ENCODE data around the gene ZC3H18.

ZC3H18 gene

GRCh38 chr16:88642881-88643643 lies 72.9 kb downstream of the ZC3H18 start:
- no peak for DNase-seq

DNA sequence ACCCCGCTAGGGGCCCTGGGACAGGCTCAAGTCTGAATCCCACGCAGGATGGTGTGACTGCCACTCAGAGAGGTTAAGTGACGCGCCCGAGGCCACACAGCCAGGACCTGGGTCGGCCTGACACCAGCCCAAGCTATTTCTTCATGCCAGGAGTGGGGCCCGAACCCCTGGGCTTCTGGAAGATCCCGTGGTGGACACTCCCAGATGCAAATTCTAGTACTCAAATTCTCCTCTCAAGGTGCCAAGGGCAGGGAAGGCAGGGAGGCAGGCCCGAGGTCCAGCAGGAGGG lies 73.4 kb downstream of the ZC3H18 start:
- no peak for DNase-seq

DNA sequence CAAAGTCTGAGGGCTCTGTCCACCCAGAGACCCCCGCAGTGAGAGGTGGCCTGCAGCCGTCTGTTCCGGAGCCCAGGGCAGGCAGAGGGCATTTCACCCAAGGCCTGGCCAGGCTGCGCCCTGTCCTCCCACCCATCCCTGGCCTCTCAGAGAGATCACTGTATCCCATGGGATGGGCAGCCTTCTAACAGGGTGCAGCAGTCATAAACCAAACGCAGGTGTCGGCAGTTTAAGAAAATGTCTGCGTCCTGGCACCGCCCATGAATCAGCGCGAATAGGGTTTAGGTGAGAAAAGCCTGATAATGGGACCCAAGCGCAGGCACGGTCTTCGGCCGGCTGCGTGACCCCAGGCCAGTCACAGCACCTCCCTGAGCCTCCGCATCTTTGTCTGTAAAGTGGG lies 75.3 kb downstream of the ZC3H18 start:
- DNase-seq, result no peak

DNA sequence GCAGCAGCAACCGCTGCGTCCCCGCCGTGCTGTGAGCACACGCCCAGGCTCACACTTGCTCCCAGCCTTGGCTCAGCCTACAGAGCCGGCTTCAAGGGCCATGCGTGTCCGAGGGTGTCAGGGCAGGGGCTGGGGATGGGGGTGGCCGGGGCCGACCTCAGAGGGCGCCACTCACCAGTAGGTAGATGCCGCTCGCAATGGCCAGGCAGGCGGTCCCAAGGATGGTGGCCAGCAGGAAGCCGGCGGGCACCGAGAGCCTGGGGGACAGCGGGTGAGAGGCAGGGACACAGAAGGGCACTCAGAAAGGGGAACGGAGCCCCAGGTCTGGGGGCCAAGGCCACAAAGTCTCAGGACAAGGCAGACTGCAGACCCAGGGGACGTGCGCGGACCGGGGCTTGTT lies 75.7 kb downstream of the ZC3H18 start:
- no peak for DNase-seq

DNA sequence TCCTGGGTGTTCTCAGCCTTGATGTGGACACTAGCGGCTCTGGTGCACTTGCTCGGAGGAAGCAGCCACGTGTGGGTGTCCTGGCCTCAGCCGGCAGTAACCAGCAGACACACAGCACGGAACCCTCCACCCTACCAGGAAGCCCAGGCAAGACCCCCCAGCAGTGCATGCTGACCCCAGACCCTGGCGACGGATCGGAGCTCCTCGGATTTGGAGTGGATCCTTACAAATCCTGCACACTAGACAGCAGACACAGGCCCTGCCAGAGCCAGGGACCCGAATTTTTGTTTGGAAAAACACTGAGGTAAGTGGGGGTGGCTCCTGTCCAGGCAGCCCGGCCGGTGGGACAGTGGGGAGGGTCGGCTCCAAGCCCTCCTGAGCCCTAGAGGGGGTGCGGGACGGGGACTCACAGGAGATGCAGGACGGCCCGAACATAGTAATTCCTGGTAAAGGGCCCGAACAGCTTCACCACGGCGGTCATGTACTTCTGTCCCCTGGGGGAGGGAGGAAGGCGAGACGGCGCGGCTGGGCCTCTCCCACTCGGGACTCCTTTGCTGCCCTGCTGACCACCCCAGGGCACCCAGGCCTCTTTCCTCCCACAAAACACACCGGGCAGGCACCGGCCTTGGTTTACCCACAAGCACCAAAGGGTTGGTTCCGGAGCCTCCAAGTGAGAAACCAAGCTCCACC lies 76.3 kb downstream of the ZC3H18 start:
- no peak for DNase-seq

GRCh38 chr16:88647178-88648070 lies 77.2 kb downstream of the ZC3H18 start:
- DNase-seq, result no peak

DNA sequence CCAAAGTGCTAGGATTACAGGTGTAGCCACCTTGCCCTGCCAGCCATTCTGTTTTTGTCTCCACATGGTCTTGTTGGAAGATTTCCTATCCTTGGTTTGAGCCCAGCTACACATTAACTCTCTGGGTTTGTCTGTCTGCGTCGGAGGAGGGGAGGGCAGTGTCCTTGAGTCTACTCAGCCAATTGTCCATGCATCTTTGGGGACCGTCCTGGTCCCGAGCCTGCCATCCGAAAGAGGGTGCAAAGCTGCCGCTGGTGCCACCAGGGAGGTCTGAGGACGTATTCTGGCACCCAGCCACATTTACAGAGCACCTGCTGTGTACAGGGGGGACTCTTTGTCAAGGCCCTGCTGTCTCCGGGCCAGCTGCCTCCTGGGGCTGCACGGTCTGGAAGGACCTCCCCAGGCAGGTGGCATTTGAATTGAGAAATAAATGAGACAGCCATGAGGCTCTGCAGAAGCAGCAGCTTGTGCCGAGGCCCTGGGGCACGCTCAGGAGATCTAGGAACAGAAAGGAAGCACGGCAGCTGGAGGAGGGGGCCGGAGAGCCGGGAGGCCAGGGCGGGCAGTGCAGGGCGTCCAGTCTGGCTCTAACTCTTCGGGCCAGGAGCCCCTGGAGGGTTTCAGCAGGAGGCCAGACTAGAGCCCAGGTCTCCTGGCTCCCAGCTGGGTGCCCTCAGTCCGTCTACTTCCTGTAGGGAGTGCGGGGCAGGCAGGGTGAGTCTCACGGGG lies 79.2 kb downstream of the ZC3H18 start:
- no peak for DNase-seq

DNA sequence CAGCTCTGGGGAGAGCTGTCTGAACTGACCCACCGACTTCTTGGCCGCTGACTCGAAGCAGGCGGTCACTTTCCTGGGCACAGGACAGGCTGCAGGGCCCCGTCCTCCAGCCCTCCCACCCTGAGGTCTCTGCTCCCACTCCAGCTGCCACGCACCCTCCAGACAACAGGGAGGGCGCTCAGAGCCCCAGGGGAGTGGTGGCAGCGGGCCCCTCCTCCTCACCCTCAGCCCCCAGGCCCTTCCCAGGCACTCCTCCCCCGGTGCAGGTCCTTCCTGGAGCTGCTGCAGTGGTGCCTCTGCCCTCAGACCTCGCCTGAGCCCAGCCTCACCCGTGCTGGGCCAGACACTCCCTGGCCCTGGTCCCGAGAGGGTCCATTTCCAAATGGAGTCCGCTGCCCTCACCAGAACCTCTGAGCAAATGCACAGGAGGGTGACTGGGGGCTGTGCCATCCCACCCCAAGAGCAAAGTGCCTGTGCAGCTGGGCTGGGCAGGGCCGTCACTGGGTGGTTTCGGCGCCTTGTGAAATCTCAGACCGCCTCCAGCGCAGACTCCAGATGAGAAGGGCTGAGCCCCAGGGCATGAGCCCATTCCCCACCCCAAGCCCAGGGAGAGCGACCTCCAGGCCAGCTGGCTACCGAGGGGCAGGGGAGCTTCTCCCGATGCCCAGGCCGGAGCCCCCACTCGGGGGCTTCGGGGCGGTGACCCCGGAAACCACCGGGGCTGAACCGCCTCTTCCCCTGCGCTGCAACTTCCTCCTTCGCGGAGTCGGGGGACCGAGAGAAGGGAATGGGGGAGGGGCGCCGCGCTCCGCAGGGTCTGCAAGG lies 79.9 kb downstream of the ZC3H18 start:
- DNase-seq, result no peak

GRCh38 chr16:88650749-88651275 lies 80.6 kb downstream of the ZC3H18 start, which contains the start of gene CYBA:
CYBA (minus strand) TSS chr16:88651053; CDS start chr16:88651013, 40 bp downstream.
- no peak for DNase-seq

DNA sequence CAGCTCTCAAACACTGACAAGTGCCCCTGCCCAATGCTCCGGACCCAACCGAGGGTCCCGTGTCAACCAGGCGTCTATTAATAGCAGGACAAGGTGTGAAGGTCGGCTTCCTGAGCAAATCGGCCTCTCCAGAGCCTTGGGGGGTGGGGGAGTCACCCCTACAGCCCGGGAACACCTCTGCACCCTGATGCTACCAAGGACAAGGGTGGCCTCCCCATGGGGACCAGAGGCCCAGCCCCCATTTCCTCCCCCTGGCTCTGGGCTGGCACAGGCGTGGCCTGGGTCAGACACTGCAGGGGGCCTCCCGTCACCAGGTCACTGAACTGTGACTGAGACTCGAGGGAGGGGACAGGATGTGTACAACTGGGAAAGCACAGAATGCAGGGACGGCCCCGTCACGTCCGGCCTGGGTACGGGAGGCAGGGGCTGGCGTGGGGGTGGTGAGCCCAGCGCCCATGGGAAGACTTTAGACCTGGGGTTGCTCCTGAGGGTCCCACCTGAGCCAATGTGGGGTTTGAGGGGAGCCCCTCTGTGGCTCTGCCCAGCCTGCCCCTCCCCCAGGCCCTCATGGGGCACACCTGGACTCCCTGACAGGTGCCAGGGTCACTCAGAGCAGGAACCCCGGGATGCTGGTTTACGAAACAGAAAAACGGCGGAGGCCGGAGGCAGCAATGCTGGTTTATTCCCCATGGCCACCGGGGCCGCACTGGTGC lies 81.2 kb downstream of the ZC3H18 start:
- DNase-seq, result no peak

GRCh38 chr16:88651989-88652761 lies 82.0 kb downstream of the ZC3H18 start:
- no peak for DNase-seq

GRCh38 chr16:88652762-88653063 lies 82.5 kb downstream of the ZC3H18 start:
- no peak for DNase-seq

GRCh38 chr16:88653101-88653500 lies 82.9 kb downstream of the ZC3H18 start:
- no peak for DNase-seq

GRCh38 chr16:88653596-88654362 lies 83.6 kb downstream of the ZC3H18 start:
- no peak for DNase-seq

- no peak for DNase-seq
Measured at GRCh38 chr16:88654363-88655052, 84.3 kb downstream of the ZC3H18 start.

GRCh38 chr16:88655053-88655732 lies 85.0 kb downstream of the ZC3H18 start:
- DNase-seq, result no peak

DNA sequence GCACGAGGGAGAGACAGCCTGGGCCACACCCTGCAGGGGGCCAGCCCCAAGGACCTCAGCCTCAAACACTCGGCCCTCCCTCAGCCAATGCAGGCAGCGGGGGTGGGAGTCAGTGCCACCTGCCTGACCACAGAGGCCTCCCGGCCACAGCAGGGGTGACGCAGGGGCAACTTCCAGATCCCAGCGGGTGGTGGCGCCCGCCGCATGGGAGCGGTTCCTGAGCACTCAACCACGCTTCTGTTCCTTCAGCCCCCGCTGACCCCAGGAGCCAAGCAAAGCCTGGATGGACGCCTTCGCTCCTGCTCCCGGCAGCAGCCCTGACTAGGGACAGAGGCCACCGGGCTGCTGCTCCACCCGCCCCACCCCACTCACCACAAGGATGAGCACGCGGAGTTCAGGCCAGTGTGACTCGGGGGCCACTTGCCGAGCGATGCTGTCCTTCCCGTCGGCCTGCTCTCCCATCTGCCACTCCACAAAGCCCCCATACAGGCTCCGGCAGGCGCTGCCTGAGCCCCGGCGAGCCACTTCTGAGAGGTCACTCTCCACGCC lies 85.6 kb downstream of the ZC3H18 start:
- DNase-seq, result no peak
